GM23338 (cell line): ENCODE data around the gene VSIG10L.

Experiments used
- CTCF ChIP-seq, 2 experiments: fragments of 200-600 bp in 1 of 2; sonication (generic) in 1 of 2; conservative IDR thresholded peaks; 2 replicates each; pipeline versions ENCODE4 v1.5.1 to v1.6.1; 2016 to 2017; ENCODE audit warnings: antibody characterized with exemption in 2 of 2, low read depth in 2 of 2, mild to moderate bottlenecking in 2 of 2, moderate library complexity in 1 of 2
- ETS1 ChIP-seq: IDR thresholded peaks from 2 replicates; pipeline ENCODE4 v1.6.1; 2016; ENCODE audit warnings: antibody characterized with exemption
- EZH2phosphoT487 ChIP-seq: fragments of 200-600 bp; sonication (generic); IDR thresholded peaks from one replicate; pipeline ENCODE4 v1.8.1; 2018; ENCODE audit warnings: antibody characterized with exemption; ENCODE audit not compliant: unreplicated experiment

GRCh38 chr19:51297406-51297805 is 44.5 kb downstream of the VSIG10L start:
- no peak for TF ChIP-seq EZH2phosphoT487
- no peak for TF ChIP-seq ETS1
- TF ChIP-seq CTCF (conservative IDR thresholded peaks at IDR 0.05; ENCODE audit: low read depth in 2 of 2) = no peak
